ENCODE results near the gene CNOT6L. TPM values are rescaled to one million over a fixed set of nuclear protein-coding genes. Genes with fewer than 3 reads are reported as not detected.

Gene CNOT6L
- total and polyA plus RNA-seq, 2 of the 13 experiments (the other 11 are each of a cell fraction or from before 2014, with no cell fraction given) = 7.9 to 13.5 TPM

GRCh38 chr4:77805840-77806239, 13.3 kb downstream of the CNOT6L start (continued):
- TF ChIP-seq ZNF577 (CRISPR knock-in tag; IDR thresholded peaks at IDR 0.05; ENCODE audit: borderline replicate concordance, low read depth) (no peak), PLSCR1 (CRISPR knock-in tag; IDR thresholded peaks at IDR 0.05; ENCODE audit: borderline replicate concordance) (no peak), ZNF274 (CRISPR knock-in tag; IDR thresholded peaks at IDR 0.05) (no peak), ZNF75D (CRISPR knock-in tag; IDR thresholded peaks at IDR 0.05; ENCODE audit: borderline replicate concordance) (no peak), HOXA5 (CRISPR knock-in tag; IDR thresholded peaks at IDR 0.05) (no peak), TEAD2 (CRISPR knock-in tag; IDR thresholded peaks at IDR 0.05) (no peak)

DNA sequence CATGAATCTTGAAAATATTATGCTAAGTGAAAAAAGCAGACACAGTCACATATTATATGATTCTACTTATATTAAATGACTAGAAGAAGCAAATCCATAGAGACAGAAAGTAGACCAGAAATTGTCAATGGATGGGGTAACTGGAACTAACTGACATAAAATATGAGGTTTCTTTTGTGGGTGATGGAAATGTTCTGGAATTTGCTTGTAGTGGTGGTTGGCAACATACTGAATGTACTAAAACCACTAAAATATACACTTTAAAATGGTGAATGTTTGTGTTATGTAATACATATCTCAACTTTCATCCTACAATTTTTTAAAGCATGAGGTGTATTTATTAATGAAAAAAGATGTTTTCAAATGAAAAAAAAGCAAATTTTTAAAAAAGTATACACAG, 14.7 kb downstream of the CNOT6L start:
- Histone ChIP-seq H2AFZ (ENCODE audit: low read length) (no peak overlapping the region), H3K9me3 (ENCODE audit: low read length) (no peaks in the 10 kb centered on the region), H3K4me1 (ENCODE audit: insufficient read depth, low read length) (peaks cover 14% of the 10 kb centered on the region), H3K79me2 (ENCODE audit: insufficient read depth, low read length) (peaks cover 86% of the 10 kb centered on the region), H3K27me3 (ENCODE audit: control insufficient read depth in 1 of 2, insufficient read depth in 2 of 2, low read length in 2 of 2) (no peaks in the 10 kb centered on the region), H3K4me3 (replicated peaks in 1 of 3; ENCODE audit: insufficient read depth in 1 of 3, low read depth in 2 of 3, low read length in 3 of 3) (no peak overlapping the region), H3K4me2 (ENCODE audit: low read depth, low read length) (no peak overlapping the region), H4K20me1 (ENCODE audit: insufficient read depth, low read length) (peaks cover 18% of the 10 kb centered on the region), H3K27ac (ENCODE audit: extremely low read length, insufficient read depth, low read length) (no peak overlapping the region), H3K36me3 (replicated peaks in 1 of 2; ENCODE audit: control insufficient read depth in 1 of 2, insufficient read depth in 2 of 2, low read length in 2 of 2) (no peaks in the 10 kb centered on the region), H3K9ac (ENCODE audit: insufficient read depth, low read depth, low read length) (no peak overlapping the region)
- in situ Hi-C loops (cut with HindIII; ENCODE audit: extremely low pct_ligation_motif_present, low pct_unique_long_range_greater_than_20kb) = no loop called here
- CTCF ChIA-PET (ENCODE audit: low intra/inter-chr PET ratio, low total read pairs) = no interaction called here
- POLR2A ChIA-PET = no interaction called here
- no TSS peak for BruUV-seq (replicated peaks)
- intact Hi-C loops (cut with micrococcal nuclease; ENCODE audit: unreplicated experiment) = no loop called here
- DNase-seq (ENCODE audit: low spot score) (no peak), ATAC-seq (no peak), FAIRE-seq (no peak)
- TF ChIP-seq SIX1 (CRISPR knock-in tag; IDR thresholded peaks at IDR 0.05; ENCODE audit: borderline replicate concordance) (no peak), ARID5B (CRISPR knock-in tag; IDR thresholded peaks at IDR 0.05) (no peak), THYN1 (CRISPR knock-in tag; IDR thresholded peaks at IDR 0.05; ENCODE audit: borderline replicate concordance, low read depth) (no peak), GPBP1L1 (CRISPR knock-in tag; IDR thresholded peaks at IDR 0.05) (no peak), NFIB (CRISPR knock-in tag; IDR thresholded peaks at IDR 0.05; ENCODE audit: borderline replicate concordance) (no peak)
- TF ChIP-seq, protein P1, sequence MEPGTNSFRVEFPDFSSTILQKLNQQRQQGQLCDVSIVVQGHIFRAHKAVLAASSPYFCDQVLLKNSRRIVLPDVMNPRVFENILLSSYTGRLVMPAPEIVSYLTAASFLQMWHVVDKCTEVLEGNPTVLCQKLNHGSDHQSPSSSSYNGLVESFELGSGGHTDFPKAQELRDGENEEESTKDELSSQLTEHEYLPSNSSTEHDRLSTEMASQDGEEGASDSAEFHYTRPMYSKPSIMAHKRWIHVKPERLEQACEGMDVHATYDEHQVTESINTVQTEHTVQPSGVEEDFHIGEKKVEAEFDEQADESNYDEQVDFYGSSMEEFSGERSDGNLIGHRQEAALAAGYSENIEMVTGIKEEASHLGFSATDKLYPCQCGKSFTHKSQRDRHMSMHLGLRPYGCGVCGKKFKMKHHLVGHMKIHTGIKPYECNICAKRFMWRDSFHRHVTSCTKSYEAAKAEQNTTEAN (CRISPR knock-in tag; conservative IDR thresholded peaks at IDR 0.05) = no peak
- TF ChIP-seq, protein P2, sequence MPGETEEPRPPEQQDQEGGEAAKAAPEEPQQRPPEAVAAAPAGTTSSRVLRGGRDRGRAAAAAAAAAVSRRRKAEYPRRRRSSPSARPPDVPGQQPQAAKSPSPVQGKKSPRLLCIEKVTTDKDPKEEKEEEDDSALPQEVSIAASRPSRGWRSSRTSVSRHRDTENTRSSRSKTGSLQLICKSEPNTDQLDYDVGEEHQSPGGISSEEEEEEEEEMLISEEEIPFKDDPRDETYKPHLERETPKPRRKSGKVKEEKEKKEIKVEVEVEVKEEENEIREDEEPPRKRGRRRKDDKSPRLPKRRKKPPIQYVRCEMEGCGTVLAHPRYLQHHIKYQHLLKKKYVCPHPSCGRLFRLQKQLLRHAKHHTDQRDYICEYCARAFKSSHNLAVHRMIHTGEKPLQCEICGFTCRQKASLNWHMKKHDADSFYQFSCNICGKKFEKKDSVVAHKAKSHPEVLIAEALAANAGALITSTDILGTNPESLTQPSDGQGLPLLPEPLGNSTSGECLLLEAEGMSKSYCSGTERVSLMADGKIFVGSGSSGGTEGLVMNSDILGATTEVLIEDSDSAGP (CRISPR knock-in tag; IDR thresholded peaks at IDR 0.05; ENCODE audit: borderline replicate concordance) = no peak
